G401 (cell line): ENCODE data around the gene MAST2. TPM values are rescaled to one million over a fixed set of nuclear protein-coding genes. Genes with fewer than 3 reads are reported as not detected.
"Not testable (repeated sequence)": the region's sequence is repeated elsewhere in the genome, so short reads cannot be mapped to it uniquely, and the experiment has no call there.

ENCODE experiments used
- DNase-seq: peaks from one replicate; pipeline ENCODE4 v3.0.0-alpha.2; 2015; ENCODE audit warnings: low spot score
- in situ Hi-C: cut with HindIII; loops from 2 replicates; pipeline ENCODE4 v1.10.0; 2016; ENCODE audit warnings: low sequenced_read_pairs, mixed read lengths
- total RNA-seq: library from RNA; depleted of rRNA; stranded (reverse); fragments of >200 nt; shearing (Covaris generic); gene quantifications from 2 replicates; pipeline ENCODE4 v1.2.3, GENCODE V29; 2014

MAST2 gene
- total RNA-seq, 1 experiment from 2014 or later: 46.1 TPM

DNA sequence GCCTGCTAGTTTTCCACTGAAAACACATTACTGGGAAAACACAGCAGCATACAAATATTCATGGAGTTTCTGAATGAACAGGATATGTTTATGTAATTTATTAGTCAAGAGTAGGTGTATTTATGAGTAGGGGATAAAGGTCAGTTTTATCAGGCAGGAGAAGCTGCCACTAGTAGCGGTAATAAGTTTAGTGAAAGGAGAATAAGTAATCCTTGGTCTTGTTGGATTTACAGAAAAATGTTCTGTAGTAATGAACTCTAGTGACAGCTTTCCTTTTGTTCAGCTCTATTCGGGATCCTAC lies 1.2 kb downstream of the MAST2 start:
- in situ Hi-C loops: no loop called here

DNA sequence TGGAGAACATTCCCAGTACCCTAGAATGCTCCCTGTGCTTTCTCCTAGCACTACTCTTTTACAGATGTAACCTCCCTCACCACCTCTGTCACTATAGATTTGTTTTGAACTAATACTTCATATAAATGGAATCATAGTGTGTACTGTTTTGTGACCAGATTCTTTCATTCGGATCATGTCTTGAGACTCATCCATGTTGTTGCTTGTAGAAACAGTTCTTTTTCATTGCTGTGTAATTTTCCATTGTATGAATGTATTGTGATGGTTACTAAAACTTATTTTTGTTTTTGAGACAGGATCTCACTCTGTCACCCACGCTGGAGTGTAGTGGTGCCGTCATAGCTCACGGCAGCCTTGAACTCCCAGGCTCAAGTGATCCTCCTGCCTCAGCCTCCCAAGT lies 2.7 kb downstream of the MAST2 start:
- no peak for DNase-seq
- in situ Hi-C loops: no loop called here

More for the DNA sequence above, 1.2 kb downstream of the MAST2 start:
- no peak for DNase-seq

DNA sequence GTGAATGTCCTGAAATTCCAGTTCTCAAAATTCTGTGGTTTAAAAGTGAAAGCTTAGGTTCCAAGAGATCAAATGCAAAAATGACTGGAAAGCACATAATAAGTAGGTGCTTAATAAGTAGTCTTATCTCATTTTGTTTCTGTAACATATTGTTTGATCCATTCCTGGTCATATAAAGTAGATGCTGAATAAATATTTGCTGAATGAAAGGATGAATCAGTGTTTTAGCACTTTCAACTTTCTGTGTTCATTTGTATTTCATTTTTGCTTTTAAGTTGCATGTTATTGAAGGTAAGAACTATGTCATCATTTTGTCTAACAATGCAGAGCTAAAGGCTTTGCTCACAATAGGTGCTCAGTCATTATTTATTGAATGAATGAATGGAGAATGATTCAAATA lies 6.3 kb downstream of the MAST2 start:
- in situ Hi-C loops: no loop called here
- no peak for DNase-seq

DNA sequence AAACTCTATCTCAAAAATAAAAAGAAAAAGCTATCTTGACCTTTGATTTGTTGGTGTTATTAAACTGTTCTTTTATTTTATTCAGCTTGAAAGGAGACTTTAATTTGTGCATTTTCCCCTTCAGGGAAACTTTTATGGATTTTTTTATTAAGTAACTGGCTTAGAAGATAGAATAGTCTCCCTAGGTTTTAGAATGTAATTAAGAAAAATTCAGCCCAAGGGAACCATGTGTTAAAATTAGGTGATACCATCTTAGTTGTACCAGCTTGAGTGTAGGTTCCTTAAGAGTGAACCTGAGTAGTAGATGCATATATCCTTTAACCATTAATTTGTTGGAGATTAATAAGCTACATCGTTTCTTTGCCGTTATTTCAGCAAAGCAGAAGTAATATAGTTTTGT lies 11.4 kb downstream of the MAST2 start:
- no peak for DNase-seq
- in situ Hi-C loops: no loop called here

DNA sequence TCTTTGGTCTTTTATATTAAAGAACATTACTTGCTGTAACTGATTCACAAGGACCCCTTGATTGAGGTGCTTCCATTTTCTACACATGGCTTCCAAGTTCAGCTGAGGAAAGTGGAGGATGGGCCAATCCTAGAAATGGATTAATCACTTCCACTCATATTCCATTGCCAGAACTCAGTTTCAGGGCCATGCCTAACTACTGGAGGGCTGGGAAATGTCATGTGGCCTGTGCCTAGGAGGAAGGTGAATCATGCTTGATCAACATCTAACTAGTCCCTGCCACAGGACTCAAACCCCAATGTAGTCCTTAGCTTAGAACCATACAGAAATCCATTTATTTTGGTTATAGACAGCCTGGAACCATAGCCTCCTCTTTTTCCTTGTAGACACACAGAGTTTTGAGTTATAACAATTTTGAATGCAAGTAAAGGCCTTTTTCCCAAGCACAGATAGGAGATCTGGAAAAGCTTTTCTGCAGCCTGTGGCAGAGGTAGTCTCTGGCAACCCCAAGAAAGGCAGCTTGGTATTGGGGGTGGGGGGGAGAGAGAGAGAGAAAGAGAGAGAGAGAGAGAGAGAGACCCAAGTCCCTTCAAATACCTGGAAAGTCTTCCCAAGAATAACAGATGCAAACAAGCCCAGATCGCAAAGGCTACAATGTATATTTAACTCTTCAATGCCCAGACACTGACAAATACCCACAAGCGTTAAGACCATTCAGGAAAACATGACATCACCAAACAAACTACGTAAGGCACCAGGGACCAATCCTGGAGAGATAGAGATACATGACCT lies 12.5 kb downstream of the MAST2 start:
- in situ Hi-C loops: no loop called here
- DNase-seq: no peak

DNA sequence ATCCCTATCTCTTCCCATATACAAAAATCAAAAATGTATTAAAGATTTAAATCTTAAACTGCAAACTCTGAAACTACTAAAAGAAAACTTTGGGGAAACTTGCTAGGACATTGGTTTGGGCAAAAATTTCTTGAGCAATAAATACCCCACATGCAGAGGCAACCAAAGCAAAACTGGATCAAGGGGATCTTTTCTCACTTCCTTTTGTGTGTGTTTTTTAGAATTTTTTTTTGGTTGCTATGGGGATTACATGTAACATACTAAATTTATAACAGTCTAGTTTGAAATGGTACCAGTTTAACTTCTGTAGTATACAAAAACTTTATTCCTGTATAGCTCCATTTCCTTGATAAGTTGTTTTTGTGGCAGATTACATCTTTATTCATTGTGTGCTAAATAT lies 16.8 kb downstream of the MAST2 start:
- no peak for DNase-seq
- in situ Hi-C loops: no loop called here

DNA sequence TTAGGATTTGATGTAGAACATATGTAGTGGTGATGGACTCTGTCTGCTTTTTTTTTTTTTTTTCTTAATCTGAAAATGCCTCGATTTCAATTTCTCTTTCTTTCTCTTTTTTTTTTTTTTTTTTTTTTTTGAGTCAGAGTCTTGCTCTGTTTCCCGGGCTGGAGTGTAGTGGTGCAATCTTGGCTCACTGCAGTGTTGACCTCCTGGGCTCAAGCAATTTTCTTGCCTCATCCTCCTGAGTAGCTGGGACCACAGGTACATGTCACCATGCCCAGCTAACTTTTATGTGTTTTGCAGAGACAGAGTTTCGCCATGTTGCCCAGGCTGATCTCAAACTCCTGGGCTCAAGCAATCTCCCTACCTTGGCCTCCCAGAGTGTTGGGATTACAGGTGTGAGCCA lies 17.4 kb downstream of the MAST2 start:
- in situ Hi-C loops: no loop called here
- DNase-seq: no peak

DNA sequence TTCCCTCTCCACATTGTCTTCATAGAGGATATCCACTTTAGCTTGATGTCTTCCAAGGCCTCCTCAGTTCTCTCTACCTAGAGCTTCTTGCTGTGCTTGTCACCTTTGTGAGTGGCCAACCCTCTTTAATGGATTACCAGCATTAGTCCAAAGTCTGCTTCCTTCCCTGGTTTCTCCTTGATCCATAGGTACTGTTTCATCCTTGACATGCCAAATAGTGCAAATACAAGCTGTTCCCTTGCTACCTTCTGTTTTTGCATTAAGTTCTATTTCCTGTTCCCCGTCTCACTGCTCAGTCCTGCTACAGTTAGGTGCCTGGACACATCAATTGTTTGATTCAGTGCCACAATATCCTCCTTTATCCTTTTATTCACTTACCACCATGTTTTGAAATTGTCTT lies 19.2 kb downstream of the MAST2 start:
- in situ Hi-C loops: no loop called here
- DNase-seq: no peak

DNA sequence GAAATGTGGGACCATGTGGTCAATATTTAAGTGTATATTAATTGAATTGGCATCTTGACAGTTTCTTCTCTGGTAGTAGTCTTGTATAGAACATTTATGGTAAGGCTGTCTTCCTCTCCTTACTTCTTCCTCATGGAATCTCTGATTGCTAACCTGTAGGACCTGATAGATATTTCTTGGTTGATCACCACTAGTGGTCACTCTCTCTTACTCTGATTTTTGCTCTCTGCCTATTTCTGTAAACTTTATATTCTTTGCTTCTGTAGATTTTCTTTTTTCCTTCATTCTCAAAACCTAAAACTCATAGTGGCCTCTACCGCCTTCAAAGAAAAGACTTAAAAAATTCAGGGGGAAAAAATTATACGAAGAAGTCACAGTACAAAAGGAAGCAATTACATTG lies 21.2 kb downstream of the MAST2 start:
- in situ Hi-C loops: no loop called here
- no peak for DNase-seq

DNA sequence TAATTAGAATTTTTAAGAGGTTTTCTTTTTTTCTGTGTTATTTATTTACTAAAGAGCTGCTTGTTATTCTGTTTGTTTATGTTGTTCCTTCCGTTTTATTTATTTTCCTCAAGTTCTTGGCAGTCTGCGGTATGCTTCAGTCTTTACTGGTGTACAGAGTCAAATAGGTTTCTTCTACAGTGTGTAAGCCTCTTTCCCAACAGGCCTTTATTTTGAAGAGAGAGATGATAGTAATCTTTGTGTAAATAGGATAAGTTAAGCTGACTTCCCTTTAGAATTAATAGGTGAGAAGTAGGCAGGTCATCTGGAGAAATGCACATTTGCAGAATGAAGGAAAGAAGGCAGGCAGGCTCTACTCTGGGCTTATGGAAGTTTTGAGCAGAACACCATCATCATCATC lies 23.8 kb downstream of the MAST2 start:
- no peak for DNase-seq
- in situ Hi-C loops: no loop called here

DNA sequence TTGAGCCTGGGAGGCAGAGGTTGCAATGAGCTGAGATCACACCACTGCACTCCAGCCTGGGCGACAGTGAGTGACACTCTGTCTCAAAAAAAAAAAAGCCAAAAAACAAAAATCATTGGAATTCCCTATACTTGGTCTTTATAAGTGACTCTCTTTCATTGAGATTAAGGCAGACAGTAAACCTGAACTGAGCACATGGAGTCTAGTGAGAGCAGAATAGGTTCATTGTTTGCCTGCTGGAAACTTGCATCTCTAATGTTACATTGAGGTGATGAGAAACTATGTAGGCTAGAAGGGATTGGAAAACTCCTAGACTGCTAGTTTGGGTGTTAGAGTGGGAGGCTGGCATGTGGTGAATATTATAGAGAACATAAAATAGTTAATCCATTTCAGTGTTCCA lies 25.4 kb downstream of the MAST2 start:
- no peak for DNase-seq
- in situ Hi-C loops: no loop called here

DNA sequence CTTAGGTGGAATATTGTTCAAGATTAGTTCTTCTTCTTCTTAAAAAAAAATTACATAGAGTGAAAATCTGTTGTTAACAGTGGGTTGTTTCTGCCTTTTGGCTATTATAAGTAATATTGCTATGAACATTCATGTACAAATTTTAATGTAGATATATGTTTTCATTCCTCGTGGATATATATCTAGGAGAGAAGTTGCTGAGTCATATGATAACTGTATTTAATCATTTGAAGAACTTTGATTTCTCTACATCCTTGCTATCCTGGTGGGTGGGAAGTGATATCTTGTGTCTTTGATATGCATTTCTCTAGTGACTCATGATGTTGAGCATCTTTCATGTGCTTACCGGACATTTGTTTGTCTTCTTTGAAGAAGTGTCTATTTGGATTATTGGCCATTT lies 29.9 kb downstream of the MAST2 start:
- DNase-seq: no peak
- in situ Hi-C loops: no loop called here

DNA sequence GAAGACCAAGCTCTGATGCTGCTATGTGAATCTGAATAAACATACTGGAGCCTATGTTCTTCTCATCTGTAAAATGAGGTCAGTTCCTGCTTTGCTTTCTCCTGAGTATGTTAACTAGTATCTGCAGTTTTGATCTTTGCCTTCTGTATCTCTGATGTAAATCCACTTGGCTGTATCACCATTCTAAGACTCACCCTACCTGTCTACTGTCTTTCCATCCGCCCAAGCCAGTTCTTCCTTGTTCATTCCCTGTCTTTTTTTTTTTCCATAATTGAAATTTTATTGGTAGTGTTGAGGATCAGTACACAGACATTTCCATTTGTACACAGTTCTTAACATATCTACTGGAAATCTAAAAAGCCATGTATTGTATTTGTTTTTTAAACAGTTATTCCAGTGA lies 31.3 kb downstream of the MAST2 start:
- in situ Hi-C loops: no loop called here
- DNase-seq: no peak

DNA sequence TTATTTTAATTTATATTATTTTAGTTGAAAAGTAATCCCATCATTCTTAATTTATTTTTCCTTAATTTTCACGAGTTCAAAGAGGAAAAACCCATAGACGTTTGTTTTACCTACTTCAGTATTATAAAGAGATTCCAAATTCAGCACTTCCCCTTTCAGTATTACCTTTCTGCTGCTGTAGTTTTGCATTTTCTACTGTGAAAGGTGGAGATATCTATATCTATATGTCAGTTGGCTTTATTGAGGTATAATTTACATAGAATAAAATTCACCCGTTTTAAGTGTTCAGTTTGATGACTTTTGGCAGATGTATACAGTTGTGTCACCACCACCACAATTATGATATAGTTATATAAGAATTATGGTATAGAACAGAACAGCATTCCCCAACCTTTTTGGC lies 33.0 kb downstream of the MAST2 start:
- in situ Hi-C loops: no loop called here
- no peak for DNase-seq

DNA sequence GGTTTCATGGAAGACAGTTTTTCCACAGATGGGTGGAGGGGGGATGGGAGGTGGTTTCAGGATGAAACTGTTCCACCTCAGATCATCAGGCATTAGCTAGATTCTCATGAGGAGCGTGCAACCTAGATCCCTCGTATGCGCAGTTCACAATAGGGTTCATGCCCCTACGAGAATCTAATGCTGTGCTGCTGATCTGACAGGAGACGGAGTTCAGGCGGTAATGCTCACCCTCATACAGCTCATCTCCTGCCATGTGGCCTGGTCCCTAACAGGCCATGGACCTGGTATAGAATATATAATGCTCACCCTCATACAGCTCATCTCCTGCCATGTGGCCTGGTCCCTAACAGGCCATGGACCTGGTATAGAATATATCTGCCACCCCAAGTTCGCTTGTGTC lies 33.4 kb downstream of the MAST2 start:
- DNase-seq, in situ Hi-C loops: not testable (repeated sequence)

DNA sequence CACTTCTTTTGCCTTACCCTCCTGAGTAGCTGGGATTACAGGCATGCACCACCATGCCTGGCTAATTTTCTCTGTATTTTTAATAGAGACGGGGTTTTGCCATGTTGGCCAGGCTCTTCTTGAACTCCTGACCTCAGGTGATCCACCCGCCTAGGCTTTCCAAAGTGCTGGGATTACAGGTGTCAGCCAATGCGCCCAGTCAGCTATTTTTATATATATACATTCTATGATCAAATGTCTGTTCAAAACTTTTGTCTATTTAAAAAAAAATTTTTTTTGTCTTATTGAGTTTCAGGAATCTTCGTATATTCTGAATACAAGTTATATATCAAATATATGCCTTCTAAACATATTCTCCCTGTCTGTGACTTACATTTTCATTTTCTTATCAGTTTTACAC lies 34.9 kb downstream of the MAST2 start:
- in situ Hi-C loops, DNase-seq: not testable (repeated sequence)

DNA sequence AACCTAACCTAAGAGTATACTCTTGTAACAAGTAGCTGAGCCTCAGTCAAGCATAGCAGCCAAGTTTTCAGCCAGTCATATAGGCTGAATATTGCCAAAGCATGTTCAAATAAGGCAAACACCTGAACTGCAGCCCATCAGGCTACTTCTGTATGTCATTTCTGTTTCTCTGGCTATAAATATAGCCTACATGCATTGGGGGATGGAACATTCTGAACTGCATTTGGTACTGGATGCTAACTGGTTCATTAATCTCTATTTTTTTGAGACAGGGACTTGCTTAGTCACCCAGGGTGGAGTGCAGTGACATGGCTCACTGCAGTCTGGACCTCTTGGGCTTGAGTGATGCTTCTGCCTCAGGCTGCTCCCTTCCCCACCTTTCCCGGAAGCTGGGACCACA lies 37.3 kb downstream of the MAST2 start:
- DNase-seq: no peak
- in situ Hi-C loops: no loop called here

DNA sequence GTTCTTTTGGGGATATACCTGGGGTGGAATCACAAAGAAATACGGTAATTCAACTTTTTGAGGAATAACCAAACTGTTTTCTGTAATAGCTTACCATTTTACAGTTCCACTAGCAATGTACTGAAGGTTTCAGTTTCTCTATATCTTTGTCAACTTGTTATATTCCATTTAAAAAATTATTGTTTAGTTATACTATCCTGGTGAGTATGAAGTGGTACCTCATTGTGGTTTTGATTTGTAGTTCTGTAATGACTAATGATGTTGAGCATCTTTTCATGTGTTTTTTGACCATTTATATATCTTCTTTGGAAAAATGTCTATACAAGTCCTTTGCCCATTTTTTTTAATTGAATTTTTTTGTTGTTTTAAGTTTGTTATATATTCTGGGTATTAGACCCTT lies 39.4 kb downstream of the MAST2 start:
- in situ Hi-C loops: no loop called here
- no peak for DNase-seq

DNA sequence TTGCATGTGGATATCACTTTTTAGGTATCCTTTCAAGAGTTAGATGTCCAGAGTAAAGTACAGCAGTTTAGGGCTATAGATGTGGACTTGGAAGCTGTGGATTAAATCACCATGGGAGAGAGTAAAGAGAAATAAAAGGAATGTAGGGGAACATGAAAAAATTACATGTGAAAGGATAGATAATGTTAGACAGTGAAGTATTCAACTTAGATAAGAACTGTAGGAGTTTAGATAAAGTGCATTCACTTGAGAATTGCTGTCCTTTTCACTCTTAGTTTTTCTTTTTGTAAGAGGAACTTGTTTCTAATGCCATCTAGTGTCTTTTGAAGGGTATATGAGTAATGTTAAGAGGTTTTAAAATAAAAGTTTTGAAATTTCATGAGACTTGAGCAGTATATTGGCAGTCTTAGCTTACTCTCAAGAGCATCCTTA lies 40.1 kb downstream of the MAST2 start:
- no peak for DNase-seq
- in situ Hi-C loops: no loop called here

DNA sequence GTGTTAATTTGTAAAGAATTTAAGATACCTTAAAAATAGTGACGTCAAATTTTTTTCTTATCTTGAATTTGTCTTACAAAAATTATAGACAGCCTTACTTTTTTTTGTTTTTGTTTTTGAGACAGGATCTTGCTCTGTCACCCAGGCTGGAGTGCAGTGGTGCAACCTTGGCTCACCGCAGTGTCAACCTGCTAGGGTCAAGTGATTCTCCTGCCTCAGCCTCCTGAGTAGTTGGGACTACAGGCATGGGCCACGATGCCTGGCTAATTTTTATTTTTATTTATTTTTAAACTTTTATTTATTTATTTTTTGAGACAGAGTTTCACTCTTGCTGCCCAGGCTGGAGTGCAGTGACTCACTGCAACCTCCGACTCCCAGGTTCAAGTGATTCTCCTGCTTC lies 40.6 kb downstream of the MAST2 start:
- in situ Hi-C loops, DNase-seq: not testable (repeated sequence)

DNA sequence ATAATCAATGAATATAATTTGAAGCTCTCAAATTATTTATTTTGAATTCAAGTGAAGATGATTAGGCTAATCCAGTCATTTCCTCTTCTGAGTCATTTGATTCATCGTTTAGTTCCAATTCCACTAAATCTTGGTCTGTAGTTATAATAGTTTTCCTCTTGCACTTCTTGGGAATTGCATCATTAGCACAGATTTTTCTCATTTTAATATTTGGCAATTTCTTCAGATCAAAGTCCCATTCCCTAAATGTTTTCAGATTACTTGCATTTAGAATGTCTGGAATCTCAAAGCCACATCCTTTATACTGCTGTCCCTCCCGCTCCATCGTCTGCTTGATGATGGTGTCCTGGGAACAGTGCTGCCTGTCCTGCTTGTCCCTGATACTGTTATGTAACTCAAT lies 43.5 kb downstream of the MAST2 start:
- no peak for DNase-seq
- in situ Hi-C loops: no loop called here

DNA sequence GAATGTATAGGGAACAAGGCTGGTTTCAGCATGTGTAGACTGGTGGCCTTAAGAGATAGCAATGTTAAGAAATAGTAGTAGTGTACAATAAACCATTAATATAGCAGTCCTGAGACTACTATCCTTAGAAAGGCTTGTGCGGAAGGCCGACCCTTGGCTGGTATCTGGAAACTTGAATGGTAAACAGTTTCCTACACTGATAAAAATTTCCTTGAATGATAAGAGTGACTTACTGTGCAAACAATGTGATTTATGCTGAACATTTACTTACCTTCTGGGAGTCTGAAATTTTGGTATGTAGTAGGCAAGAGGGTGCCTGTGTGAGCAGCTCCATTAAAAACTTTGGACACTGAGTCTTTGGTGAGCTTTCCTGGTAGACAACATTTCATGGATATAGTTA lies 44.7 kb downstream of the MAST2 start:
- no peak for DNase-seq
- in situ Hi-C loops: no loop called here
